ENCODE measurements around the gene RAB40C. TPM values are rescaled to one million over a fixed set of nuclear protein-coding genes. Genes with fewer than 3 reads are reported as not detected.
"Not testable (repeated sequence)": the region's sequence is repeated elsewhere in the genome, so short reads cannot be mapped to it uniquely, and the experiment has no call there.

The RAB40C gene
- total RNA-seq, 1 donor from 2014 or later = 13.4 TPM

DNA sequence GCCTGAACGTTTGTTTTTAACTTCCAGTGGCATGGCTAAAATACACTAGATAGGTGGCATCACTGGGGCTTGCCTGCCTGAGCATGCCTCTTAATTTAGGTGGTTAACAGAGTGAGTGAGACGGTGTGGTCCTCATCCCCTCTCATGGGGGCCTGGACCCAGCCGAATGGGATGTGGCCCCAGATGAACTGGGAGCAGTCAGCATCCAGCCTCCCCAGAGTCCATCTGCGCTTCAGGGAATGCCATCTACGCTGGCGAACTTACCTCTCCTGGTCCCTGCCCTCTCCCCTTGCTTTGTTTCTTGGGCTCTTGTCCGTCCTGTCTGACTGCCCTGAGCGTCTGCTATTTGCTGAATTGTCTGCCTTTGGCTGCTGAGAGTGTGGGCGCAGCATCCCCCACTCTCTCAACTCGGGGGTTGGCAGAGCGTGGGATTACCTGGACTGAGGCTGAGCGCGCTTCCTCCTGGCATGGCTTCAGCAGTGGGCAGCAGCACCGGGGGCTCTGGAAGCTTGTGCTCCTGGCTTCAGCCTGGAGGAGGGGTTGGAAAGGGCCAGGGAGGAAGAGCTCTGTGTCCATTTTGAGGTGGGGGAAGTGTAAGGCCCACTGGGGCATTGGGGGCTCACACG lies 2.1 kb downstream of the RAB40C start:
- Mint-ChIP-seq H3K4me3 (ENCODE audit: low read depth) (peak overlapping the region; percentile 39), H3K27ac (no peak overlapping the region), H3K9me3 (no peaks in the 10 kb centered on the region), H3K27me3 (ENCODE audit: low read depth) (no peaks in the 10 kb centered on the region), H3K36me3 (ENCODE audit: low read depth) (peaks cover 19% of the 10 kb centered on the region), H3K4me1 (ENCODE audit: low read depth) (peaks cover 19% of the 10 kb centered on the region)
- DNase-seq (ENCODE audit: low spot score) = no peak
- intact Hi-C loops (cut with micrococcal nuclease) = no loop called here

DNA sequence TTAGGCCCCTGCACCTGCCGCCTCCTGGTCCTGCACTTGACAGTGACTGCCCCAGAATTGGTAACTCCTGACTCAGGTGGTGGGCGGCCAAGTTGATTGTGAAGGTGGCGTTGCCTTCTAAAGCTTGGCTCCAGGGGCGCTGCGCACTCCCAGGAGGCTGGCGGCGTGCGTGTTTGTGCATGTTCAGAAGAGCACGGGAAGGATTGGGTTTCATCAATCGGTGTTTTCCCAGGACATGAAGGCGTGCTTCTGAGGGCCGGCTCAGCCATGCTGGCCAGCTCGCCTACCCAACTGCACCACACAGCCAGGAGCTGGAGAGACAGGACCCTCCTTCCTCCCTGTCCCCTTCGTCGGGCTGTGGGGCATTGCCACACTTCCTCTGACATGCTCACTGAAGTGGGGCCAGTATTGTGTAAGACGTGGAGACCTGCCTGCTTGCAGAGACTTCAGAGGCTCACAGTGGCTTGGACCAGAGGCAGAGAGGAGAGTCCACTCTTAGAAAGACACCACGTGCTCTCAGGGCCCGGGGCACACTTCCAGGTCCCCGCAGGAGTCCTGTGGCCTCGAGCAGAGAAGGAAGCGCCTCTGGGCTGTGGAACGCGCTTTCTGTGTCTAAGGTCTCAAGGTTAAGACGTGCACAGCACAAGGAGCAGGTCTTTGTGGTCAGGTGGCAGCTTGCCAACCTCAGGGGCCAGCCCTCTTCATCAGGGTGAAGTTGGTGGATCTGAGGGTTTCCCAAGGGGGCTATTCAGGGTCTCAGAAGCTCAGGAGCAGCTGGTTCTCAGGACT lies 2.8 kb downstream of the RAB40C start:
- Mint-ChIP-seq H3K9me3 (no peaks in the 10 kb centered on the region), H3K36me3 (ENCODE audit: low read depth) (peaks cover 17% of the 10 kb centered on the region), H3K27ac (no peak overlapping the region), H3K27me3 (ENCODE audit: low read depth) (no peaks in the 10 kb centered on the region), H3K4me1 (ENCODE audit: low read depth) (peaks cover 16% of the 10 kb centered on the region), H3K4me3 (ENCODE audit: low read depth) (no peak overlapping the region)
- DNase-seq (ENCODE audit: low spot score) = no peak
- intact Hi-C loops (cut with micrococcal nuclease) = no loop called here

DNA sequence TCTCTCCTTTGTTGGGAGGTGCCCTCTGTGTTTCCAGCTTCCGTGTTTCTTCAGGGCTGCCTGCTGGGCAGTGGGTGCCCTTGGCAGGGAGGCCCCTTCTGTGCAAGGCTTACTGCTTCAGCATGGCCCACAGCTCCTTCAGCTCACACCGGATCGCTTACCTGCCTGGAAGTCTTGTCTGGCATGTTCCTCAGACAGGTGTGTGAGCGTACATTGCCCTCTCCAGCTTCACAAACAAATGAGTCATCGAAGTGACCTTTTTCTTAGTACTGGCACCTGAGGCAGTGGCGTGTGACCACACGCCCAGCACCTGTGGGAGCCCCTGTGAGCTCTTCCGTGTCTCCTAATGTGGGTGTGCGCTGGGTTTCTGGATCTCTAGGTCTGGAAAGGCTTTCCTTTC lies 3.5 kb downstream of the RAB40C start:
- DNase-seq (ENCODE audit: low spot score) = no peak
- H3K36me3 Mint-ChIP-seq (ENCODE audit: low read depth) = peaks cover 15% of the 10 kb centered on the region
- H3K4me1 Mint-ChIP-seq (ENCODE audit: low read depth) = peaks cover 16% of the 10 kb centered on the region
- no peak overlapping the region for H3K4me3 Mint-ChIP-seq (ENCODE audit: low read depth)
- H3K27me3 Mint-ChIP-seq (ENCODE audit: low read depth) = no peaks in the 10 kb centered on the region
- no peak overlapping the region for H3K27ac Mint-ChIP-seq
- H3K9me3 Mint-ChIP-seq = no peaks in the 10 kb centered on the region
- intact Hi-C loops (cut with micrococcal nuclease) = no loop called here

DNA sequence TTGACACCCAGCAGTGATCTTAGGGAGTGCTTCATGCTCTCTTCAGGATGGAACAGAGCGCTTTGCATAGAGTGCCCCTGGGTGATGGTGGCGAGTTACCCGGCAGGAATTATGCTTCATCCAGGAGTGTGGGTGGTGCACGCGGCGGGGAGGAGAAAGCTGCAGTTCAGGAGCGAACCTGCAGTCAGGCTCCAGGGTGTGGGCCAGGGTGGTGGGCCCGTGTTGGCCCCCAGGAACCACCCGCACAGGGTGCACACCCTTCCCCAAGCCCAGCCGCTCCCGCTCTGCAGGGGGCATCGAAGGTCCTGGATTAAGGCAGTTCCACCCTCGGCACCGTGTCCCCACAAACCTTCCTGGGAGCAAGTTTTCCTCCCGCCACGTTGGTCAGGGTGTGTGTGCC lies 3.9 kb downstream of the RAB40C start:
- Mint-ChIP-seq H3K4me3 (ENCODE audit: low read depth) (no peak overlapping the region), H3K36me3 (ENCODE audit: low read depth) (peaks cover 16% of the 10 kb centered on the region), H3K27ac (no peak overlapping the region), H3K4me1 (ENCODE audit: low read depth) (peaks cover 16% of the 10 kb centered on the region), H3K27me3 (ENCODE audit: low read depth) (no peaks in the 10 kb centered on the region), H3K9me3 (no peaks in the 10 kb centered on the region)
- intact Hi-C loops (cut with micrococcal nuclease) = no loop called here
- no peak for DNase-seq (ENCODE audit: low spot score)

DNA sequence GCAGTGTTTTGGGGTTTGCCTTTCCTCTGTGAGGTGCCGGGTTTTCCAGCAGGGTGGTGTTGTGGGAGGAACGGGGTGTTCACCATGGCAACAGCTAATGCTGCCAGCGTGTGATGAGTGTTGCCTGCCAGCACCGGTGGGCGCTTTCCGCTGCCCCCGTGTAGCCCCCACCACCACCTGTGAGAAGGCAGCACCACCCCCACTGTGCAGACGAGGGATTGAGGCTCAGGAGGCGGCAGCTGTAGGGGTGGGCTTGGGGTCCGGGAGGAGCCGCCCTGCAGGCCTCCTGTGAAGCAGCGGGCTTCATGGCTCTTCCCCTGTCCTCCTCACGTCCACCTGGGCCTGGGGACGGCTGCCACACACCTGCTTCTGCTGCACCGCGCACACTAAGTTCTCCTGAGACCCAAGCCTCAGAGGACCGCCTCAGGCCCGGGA lies 5.2 kb downstream of the RAB40C start:
- DNase-seq (ENCODE audit: low spot score) = no peak
- Mint-ChIP-seq H3K9me3 (no peaks in the 10 kb centered on the region), H3K36me3 (ENCODE audit: low read depth) (peaks cover 17% of the 10 kb centered on the region), H3K4me3 (ENCODE audit: low read depth) (no peak overlapping the region), H3K27ac (no peak overlapping the region), H3K27me3 (ENCODE audit: low read depth) (no peaks in the 10 kb centered on the region), H3K4me1 (ENCODE audit: low read depth) (peaks cover 16% of the 10 kb centered on the region)
- intact Hi-C loops (cut with micrococcal nuclease) = no loop called here

DNA sequence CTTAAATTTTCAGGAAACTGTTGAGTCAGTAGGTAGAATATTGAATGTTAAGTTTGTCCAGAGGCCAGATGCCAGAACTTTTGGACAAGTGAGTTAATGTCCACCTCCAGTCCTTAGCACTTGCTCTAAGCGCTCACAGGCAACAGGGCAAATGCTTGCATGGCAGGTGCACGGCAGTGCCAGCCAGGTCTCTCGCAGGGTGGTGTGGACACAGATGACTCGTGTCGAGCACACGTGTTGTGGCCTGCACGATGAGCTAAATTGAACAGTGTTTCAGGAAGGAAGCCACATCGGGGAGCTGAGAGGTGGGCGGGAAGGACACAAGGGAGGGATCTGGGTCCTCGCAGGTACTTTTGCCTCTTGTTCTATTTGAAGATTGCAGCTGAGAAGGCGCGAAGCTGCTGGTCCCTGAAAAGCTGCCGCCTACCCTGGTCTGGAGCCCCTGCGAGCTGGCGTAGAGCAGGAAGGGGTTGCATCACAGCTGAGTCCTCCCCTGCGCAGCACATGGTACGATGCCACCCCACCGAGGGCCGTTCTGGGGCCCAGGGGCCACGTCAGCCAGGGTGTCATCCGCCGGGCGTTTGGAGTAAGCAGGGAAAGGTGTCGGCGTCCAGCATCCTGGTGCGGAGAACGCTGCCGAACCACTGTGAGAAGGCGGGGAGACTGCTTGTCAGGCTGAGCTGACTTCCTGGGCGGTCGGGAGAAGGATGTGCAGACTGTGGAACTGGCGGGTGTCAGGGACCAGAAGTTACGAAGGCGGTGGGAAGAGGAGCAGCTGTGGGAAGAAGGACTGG lies 6.3 kb downstream of the RAB40C start:
- H3K4me3 Mint-ChIP-seq (ENCODE audit: low read depth) = no peak overlapping the region
- DNase-seq (ENCODE audit: low spot score) = no peak
- intact Hi-C loops (cut with micrococcal nuclease) = no loop called here
- H3K9me3 Mint-ChIP-seq = no peaks in the 10 kb centered on the region
- no peaks in the 10 kb centered on the region for H3K27me3 Mint-ChIP-seq (ENCODE audit: low read depth)
- H3K27ac Mint-ChIP-seq = no peak overlapping the region
- peaks cover 11% of the 10 kb centered on the region for H3K4me1 Mint-ChIP-seq (ENCODE audit: low read depth)
- peaks cover 17% of the 10 kb centered on the region for H3K36me3 Mint-ChIP-seq (ENCODE audit: low read depth)

DNA sequence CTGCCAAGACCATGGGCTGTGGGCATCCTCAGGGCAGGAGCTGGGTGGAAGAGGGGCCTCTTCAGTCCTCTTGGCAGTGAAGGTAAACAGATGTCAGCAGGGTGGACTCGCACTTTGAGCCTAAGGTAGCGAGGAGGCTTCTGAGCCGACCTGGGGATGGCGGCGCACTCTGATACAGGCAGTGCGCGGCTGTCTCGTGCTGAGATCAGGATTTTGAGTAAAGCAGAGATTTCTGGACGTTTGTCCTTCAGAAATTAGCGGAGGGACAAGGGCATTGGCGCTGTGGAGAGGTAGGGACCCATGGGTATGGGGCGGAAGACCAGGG lies 6.8 kb downstream of the RAB40C start:
- Mint-ChIP-seq H3K4me3 (ENCODE audit: low read depth) (no peak overlapping the region), H3K27me3 (ENCODE audit: low read depth) (no peaks in the 10 kb centered on the region), H3K4me1 (ENCODE audit: low read depth) (peaks cover 9% of the 10 kb centered on the region), H3K36me3 (ENCODE audit: low read depth) (peaks cover 17% of the 10 kb centered on the region), H3K9me3 (no peaks in the 10 kb centered on the region), H3K27ac (no peak overlapping the region)
- no peak for DNase-seq (ENCODE audit: low spot score)
- intact Hi-C loops (cut with micrococcal nuclease) = no loop called here

DNA sequence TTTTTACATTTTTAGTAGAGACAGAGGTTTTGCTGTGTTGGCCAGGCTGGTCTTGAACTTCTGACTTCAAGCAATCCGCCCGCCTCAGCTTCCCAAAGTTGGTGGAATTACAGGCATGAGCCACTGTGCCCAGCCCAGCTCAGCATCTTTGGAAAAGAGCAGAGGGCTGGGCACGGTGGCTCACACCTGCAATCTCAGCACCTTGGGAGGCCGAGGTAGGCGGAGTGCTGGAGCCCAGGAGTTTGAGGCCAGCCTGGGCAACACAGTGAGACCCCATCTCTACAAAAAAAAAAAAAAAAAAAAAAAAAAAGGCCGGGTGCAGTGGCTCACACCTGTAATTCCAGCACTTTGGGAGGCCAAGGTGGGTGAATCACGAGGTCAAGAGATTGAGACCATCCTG lies 7.8 kb downstream of the RAB40C start:
- H3K27me3 Mint-ChIP-seq (ENCODE audit: low read depth); DNase-seq (ENCODE audit: low spot score): not testable (repeated sequence)

DNA sequence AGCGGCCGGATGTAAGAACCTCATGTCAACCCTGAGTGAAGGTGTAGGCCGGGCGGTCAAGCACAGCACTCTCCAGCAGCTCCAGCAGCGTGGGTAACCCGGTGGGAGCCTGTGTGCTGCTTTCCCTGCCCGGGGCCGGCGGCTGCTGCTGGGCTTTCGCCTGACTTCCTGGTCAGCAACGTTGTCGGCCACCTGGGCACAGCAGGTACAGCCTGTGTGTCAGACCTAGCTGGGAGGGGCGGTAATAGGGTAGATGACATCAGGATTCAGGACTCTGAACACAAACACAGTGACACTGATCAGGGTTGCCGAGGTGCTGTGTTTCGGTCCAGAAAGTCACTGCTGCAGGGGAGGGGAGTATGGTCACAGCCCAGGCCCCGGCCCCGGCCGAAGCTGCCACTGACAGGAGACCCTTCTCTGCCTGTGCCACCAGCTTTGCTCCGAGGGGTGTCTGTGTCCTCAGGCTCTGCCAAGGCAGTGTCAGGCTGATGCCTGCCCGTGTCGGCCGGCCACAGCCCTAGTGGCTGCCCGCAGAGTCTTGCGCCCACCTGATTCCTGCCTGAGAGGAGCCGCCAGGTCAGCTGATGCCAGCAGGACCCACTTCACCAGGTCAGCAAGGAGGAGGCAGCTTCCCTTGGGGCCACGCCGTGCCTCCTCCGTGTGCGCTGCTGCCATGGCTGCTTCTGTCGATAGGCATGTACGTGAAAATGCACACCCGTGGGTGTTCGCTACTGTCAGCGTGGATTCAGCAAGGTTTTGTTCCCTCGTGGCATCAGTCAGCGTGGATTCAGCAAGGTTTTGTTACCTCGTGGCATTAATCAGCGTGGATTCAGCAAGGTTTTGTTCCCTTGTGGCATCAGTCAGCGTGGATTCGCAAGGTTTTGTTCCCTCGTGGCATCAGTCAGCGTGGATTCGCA lies 9.2 kb downstream of the RAB40C start:
- DNase-seq (ENCODE audit: low spot score) = no peak
- Mint-ChIP-seq H3K36me3 (ENCODE audit: low read depth) (peaks cover 17% of the 10 kb centered on the region), H3K4me3 (ENCODE audit: low read depth) (no peak overlapping the region), H3K9me3 (no peaks in the 10 kb centered on the region), H3K27me3 (ENCODE audit: low read depth) (no peaks in the 10 kb centered on the region), H3K27ac (no peak overlapping the region), H3K4me1 (ENCODE audit: low read depth) (peaks cover 4% of the 10 kb centered on the region)
- intact Hi-C loops (cut with micrococcal nuclease) = no loop called here

More for the DNA sequence above, 7.8 kb downstream of the RAB40C start:
- H3K4me3 Mint-ChIP-seq (ENCODE audit: low read depth); H3K27ac Mint-ChIP-seq; intact Hi-C loops (cut with micrococcal nuclease); H3K4me1 Mint-ChIP-seq (ENCODE audit: low read depth); H3K9me3 Mint-ChIP-seq: not testable (repeated sequence)
- H3K36me3 Mint-ChIP-seq (ENCODE audit: low read depth) = peaks cover 17% of the 10 kb centered on the region

DNA sequence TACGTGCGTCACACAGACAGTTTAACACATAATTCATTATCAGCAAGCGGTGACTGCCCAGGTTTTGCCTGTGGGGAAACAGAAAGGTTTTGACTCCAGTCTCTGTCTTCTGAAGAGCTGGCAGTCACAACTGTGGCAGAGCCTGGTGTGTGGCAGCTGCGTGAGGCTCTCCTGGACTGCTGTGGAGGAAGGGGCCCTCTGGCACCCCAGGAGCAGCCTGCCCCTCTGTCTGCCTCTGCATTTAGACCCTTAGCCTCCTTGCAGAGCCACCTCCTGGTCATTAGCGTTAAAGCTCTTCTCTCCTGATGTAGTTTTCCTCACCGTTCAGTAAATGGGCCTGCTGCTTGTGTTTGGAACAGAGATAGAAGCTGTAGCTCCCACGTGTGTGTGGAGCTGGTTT lies 10.9 kb downstream of the RAB40C start:
- no peak overlapping the region for H3K27ac Mint-ChIP-seq
- H3K4me1 Mint-ChIP-seq (ENCODE audit: low read depth) = peaks cover 4% of the 10 kb centered on the region
- no peak overlapping the region for H3K4me3 Mint-ChIP-seq (ENCODE audit: low read depth)
- intact Hi-C loops (cut with micrococcal nuclease) = no loop called here
- no peaks in the 10 kb centered on the region for H3K9me3 Mint-ChIP-seq
- H3K36me3 Mint-ChIP-seq (ENCODE audit: low read depth) = peaks cover 17% of the 10 kb centered on the region
- H3K27me3 Mint-ChIP-seq (ENCODE audit: low read depth) = no peaks in the 10 kb centered on the region
- no peak for DNase-seq (ENCODE audit: low spot score)

DNA sequence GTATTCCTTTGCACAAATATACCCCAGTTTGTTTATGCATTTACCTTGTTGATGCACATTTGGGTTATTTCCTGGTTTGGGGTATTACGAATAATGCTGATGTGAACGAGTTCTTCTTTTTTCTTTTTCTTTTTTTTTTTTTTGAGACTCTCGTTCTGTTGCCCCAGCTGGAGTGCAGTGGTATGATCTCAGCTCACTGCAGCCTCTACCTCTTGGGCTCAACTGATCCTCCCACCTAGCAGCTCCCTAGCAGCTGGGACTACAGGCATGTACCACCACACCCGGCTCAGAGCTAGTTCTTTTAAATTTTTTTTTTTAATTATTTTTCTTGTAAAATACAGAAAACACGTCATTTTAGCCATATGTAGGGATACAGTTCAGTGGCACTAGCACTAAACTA lies 14.1 kb downstream of the RAB40C start:
- H3K9me3 Mint-ChIP-seq = no peaks in the 10 kb centered on the region
- H3K36me3 Mint-ChIP-seq (ENCODE audit: low read depth) = no peaks in the 10 kb centered on the region
- intact Hi-C loops (cut with micrococcal nuclease) = no loop called here
- H3K4me3 Mint-ChIP-seq (ENCODE audit: low read depth) = no peak overlapping the region
- no peaks in the 10 kb centered on the region for H3K27me3 Mint-ChIP-seq (ENCODE audit: low read depth)
- H3K4me1 Mint-ChIP-seq (ENCODE audit: low read depth) = peaks cover 1% of the 10 kb centered on the region
- H3K27ac Mint-ChIP-seq = no peak overlapping the region
- DNase-seq (ENCODE audit: low spot score) = no peak

DNA sequence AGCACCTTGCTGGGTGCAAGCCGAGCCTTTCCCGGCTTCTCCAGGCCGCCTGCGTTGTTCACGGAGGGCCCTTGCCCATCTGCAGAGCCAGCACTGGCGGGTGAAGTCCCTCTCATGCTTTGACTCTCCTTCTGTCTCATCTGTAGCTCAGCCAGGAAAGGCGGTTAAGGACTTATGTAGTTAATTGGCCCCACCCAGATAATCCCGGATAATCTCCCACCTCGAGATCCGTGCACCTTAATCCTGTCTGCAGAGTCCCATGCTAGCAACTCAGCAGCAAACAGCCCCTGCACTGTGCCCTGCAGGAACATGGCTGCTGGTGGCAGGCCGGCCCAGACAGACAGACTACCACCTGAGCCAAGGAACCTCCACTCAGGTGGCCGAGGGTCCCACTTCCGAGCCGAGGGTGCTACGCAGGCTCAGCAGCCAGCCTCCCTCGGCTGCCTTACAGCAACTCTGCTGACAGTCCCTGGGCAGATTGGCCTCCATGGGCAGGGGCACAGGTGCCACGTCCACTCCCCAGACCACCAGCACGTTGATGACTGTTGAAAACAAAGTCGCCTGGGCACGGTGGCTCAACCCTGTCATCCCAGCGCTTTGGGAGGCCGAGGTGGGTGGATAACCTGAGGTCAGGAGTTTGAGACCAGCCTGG lies 16.9 kb downstream of the RAB40C start:
- Mint-ChIP-seq H3K27me3 (ENCODE audit: low read depth) (no peaks in the 10 kb centered on the region), H3K4me1 (ENCODE audit: low read depth) (peaks cover 2% of the 10 kb centered on the region), H3K9me3 (no peaks in the 10 kb centered on the region), H3K36me3 (ENCODE audit: low read depth) (no peaks in the 10 kb centered on the region), H3K4me3 (ENCODE audit: low read depth) (no peak overlapping the region), H3K27ac (no peak overlapping the region)
- no peak for DNase-seq (ENCODE audit: low spot score)
- intact Hi-C loops (cut with micrococcal nuclease) = no loop called here

Data from activated T-helper 2 cell treated with anti-CD3 and anti-CD28 coated beads, Interferon-gamma antibody, Interleukin-2, Interleukin-4, amounts not matched to agents 10 μg/mL and 5 μg/mL and 100 μg/mL, durations not matched to agents 14 hours and 24 hours and 36 hours (primary cell).